Upper lobe of left lung (tissue), 6 donors: ENCODE data around the gene TUBB2A. TPM values are rescaled to one million over a fixed set of nuclear protein-coding genes. Genes with fewer than 3 reads are reported as not detected.
A peak's percentile ranks its signal among the peaks of the same experiment; 100 is the strongest.

Source experiments
- ATAC-seq, 2 donors: fragments of 200-7000 bp; cut with Tn5 transposase; one replicate each; pipeline ENCODE4 v1.9.1; 2022; ENCODE audit warnings: mild to moderate bottlenecking in 2 of 2, moderate library complexity in 2 of 2; ENCODE audit not compliant: low FRiP score in 2 of 2
- DNase-seq, 2 donors: peaks; one replicate each; pipeline ENCODE4 v3.0.0-alpha.2; 2019 to 2020
- H3K27ac ChIP-seq, 4 donors: fragments of 200-600 bp; sonication (generic); one replicate each; pipeline ENCODE4 v1.5.1; 2016 to 2019
- H3K27me3 ChIP-seq, 4 donors: fragments of 200-600 bp; sonication (generic); one replicate each; pipeline ENCODE4 v1.5.1; 2017 to 2019
- H3K36me3 ChIP-seq, 4 donors: fragments of 200-600 bp; sonication (generic); one replicate each; pipeline ENCODE4 v1.5.1; 2016 to 2019
- H3K4me1 ChIP-seq, 4 donors: fragments of 200-600 bp; sonication (generic); one replicate each; pipeline ENCODE4 v1.5.1; 2018 to 2019
- H3K4me3 ChIP-seq, 4 donors: fragments of 200-600 bp; sonication (generic); one replicate each; pipeline ENCODE4 v1.5.1; 2017 to 2019; ENCODE audit warnings: mild to moderate bottlenecking in 2 of 4, moderate library complexity in 1 of 4
- H3K9me3 ChIP-seq, 4 donors: fragments of 200-600 bp; sonication (generic); one replicate each; pipeline ENCODE4 v1.5.1; 2018 to 2019
- CTCF ChIP-seq, 6 experiments: fragments of 450-650 bp in 4 of 6; fragments of 200-600 bp in 2 of 6; sonication (generic) in 2 of 6; IDR thresholded peaks; one replicate each; pipeline ENCODE4 v1.5.1; 2016 to 2019; ENCODE audit warnings: antibody characterized with exemption in 6 of 6
- EP300 ChIP-seq, 4 donors: sonication (generic); formaldehyde crosslinking; IDR thresholded peaks; one replicate each; pipeline ENCODE4 v1.5.1; 2017; ENCODE audit warnings: antibody characterized with exemption in 4 of 4, control low read depth in 2 of 4
- POLR2A ChIP-seq, 4 donors: fragments of 450-650 bp; IDR thresholded peaks; one replicate each; pipeline ENCODE4 v1.5.1; 2016 to 2017; ENCODE audit warnings: antibody characterized with exemption in 4 of 4, mild to moderate bottlenecking in 2 of 4
- POLR2AphosphoS5 ChIP-seq, 2 donors: sonication (generic); formaldehyde crosslinking; IDR thresholded peaks; one replicate each; pipeline ENCODE4 v1.5.1; 2017; ENCODE audit warnings: antibody characterized with exemption in 2 of 2
- WGBS, 2 donors: methylation state at CpG; one replicate each; pipeline ENCODE4 v1.1.5; 2017 to 2018; 5-methylcytosine and 5-hydroxymethylcytosine counted together
- total RNA-seq, 6 donors: library from RNA; depleted of rRNA in 4 of 6; stranded (reverse); fragments of >200 nt in 4 of 6; gene quantifications; one replicate each; pipeline versions ENCODE4 v1.1.0 to v1.2.1, GENCODE V29; 2016 to 2021
- donor health status: DM: no; HTN: no; CAD: no; lungs with moderate emphysema.
- donor health status: DM: no; HTN: yes; CAD: no; lungs with severe emphysema.

The TUBB2A gene
- total RNA-seq, 6 donors from 2014 or later, result 6.3 to 29.5 (median 15.1) TPM

GRCh38 chr6:3109761-3110160, 47.6 kb downstream of the TUBB2A start:
- TF ChIP-seq POLR2AphosphoS5 (IDR thresholded peaks at IDR 0.05) (no peak), POLR2A (IDR thresholded peaks at IDR 0.05) (no peak), CTCF (IDR thresholded peaks at IDR 0.05) (no peak), EP300 (IDR thresholded peaks at IDR 0.05) (no peak)
- Histone ChIP-seq H3K27me3 (no peaks in the 10 kb centered on the region), H3K36me3 (peaks cover 41 to 96% (median 55%) of the 10 kb centered on the region in 4 donors)

GRCh38 chr6:3108746-3109414, 48.5 kb downstream of the TUBB2A start:
- H3K27me3 ChIP-seq, result no peaks in the 10 kb centered on the region
- DNase-seq (no peak), ATAC-seq (peak; percentile 51 to 53)
- no peaks in the 10 kb centered on the region for H3K9me3 ChIP-seq
- H3K27ac ChIP-seq, result no peak overlapping the region
- no peak overlapping the region for H3K4me3 ChIP-seq
- no peaks in the 10 kb centered on the region for H3K4me1 ChIP-seq
- H3K36me3 ChIP-seq, result peaks cover 44 to 95% (median 51%) of the 10 kb centered on the region in 4 donors
- 75 to 93% methylated on average over 10 of the region's 10 CpGs for WGBS, 2 donors
- TF ChIP-seq POLR2AphosphoS5 (IDR thresholded peaks at IDR 0.05) (no peak), EP300 (IDR thresholded peaks at IDR 0.05) (no peak), CTCF (IDR thresholded peaks at IDR 0.05) (no peak), POLR2A (IDR thresholded peaks at IDR 0.05) (no peak)

More at GRCh38 chr6:3109761-3110160, 47.6 kb downstream of the TUBB2A start:
- DNase-seq (no peak), ATAC-seq (no peak)
- Histone ChIP-seq H3K9me3 (no peaks in the 10 kb centered on the region), H3K4me1 (no peaks in the 10 kb centered on the region), H3K27ac (no peak overlapping the region), H3K4me3 (no peak overlapping the region)
- WGBS, 2 donors, result 78 to 92% methylated on average over 3 of the region's 3 CpGs

Other genes starting within 250 kb of the TUBB2A start
- 100 to 1,000 TPM; 133 to 181 (median 150) TPM for gene SERPINB6, start 186.0 kb downstream of the TUBB2A start, total RNA-seq
- gene NQO2, start 157.7 kb downstream of the TUBB2A start, total RNA-seq, result 10 to 100 TPM; 10.6 to 34.3 (median 18.6) TPM
- gene RIPK1, start 89.0 kb downstream of the TUBB2A start, total RNA-seq, result 10 to 100 TPM; 20.6 to 35.6 (median 26.6) TPM
- gene BPHL, start 38.8 kb downstream of the TUBB2A start, total RNA-seq, result 10 to 100 TPM in 3 of 6 donors, 1 to 10 TPM in 3; 6.3 to 16.8 (median 11.2) TPM
- gene TUBB2B, start 70.1 kb upstream of the TUBB2A start, total RNA-seq, result 1 to 10 TPM in 4 of 6 donors, under 1 TPM in 1, not detected in 1; 0.67 to 4.1 (median 1.7) TPM
- gene PSMG4, start 101.4 kb upstream of the TUBB2A start, total RNA-seq, result 10 to 100 TPM; 17.0 to 24.5 (median 22.9) TPM